Stimulated activated CD8-positive, alpha-beta memory T cell treated with anti-CD3 and anti-CD28 coated beads, Interleukin-7, amount 100 ng/mL, for 4 hours (primary cell): ENCODE results near the gene TRIM47.

Experiments
- DNase-seq, 2 donors: peaks; one replicate each; pipeline ENCODE4 v3.0.0-alpha.2; 2020; ENCODE audit warnings: low read depth in 2 of 2

Gene TRIM47

DNA sequence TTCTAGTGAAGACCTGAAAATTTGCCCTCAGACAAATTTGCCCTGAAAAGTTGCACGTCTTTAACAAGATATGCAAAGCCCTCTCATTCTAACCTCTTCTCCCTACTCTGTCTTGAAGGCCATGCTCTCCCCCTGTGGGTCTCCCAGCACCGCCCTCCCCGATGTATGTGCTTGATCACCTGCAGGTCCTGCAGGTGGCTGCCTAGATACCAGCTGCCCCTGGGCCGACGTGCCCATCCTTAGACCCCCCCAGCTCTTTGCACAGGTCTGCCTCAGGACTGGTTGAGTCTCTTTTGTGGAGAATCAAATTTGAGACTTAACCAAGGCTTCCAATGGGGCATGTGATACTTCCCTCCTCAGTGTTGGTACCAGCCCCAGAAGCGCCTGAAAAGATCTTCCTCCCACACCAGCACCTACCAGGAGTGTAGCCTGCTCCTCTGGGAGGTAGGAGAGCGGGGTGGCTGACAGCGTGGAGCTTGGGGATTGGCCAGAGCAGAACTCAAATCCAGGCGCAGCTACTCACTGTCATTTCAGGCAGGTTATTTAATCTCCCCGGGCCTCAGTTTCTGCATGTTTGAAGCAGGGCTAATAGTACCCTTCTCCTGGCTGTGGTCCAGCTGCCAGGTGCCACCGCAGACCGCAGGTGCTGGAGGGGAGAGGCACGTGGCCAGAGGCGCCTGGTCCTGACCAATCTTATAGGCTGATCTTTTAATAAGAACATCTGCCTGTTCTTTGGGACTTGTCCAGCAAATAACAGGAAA is 30.9 kb upstream of the TRIM47 start:
- no peak for DNase-seq

DNA sequence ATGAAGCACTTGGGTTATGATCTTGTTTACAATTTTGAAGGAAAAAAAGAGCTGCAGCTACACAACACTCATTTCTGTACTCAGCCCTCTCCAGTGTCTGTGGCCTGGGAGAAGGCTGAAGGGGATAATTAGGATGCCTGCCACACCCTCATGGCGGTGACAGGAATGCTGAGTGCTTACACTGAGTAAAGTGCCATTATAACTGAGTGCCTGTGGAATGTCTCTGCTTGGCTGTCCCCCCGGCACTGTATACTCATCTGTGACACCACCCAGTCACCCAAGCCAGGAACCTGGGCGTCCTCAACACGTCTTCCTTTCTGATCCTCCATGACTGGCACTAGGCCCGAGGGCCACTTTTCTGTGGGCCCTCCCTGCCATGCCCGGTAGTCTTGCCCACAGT is 29.8 kb upstream of the TRIM47 start:
- no peak for DNase-seq

DNA sequence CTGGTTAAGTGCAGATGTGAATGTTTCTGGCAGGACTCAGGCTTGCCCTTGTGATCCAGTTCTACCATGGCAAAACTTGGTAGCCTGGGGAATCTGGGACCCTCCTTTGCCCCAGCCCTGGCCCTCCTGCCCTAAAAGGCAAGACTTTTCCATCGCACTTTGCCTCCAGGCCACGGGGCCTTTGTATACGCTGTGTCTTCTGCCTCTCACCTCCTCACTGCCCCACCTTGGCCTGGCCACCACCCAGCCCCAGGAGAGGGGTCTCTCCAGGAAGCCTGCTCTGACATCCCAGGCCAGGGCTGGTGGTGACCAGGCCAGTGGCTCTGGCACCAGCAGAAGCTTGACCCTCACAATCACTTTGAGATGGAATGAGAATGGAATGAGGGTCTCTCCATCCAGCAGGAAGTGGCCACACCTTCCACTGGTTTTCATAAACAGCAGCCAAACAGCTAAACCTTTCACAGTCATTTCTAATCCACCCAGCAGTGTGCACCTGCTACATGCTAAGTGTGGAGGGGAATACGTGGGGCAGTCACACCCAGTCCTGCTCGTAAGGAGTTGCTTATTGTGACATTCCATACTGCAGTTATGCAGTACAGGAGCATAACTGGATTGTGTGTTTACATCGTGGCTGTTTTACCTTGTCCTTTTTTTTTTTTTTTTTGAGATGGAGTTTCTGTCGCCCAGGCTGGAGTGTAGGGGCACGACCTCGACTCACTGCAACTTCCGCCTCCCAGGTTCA is 27.9 kb upstream of the TRIM47 start:
- no peak for DNase-seq

DNA sequence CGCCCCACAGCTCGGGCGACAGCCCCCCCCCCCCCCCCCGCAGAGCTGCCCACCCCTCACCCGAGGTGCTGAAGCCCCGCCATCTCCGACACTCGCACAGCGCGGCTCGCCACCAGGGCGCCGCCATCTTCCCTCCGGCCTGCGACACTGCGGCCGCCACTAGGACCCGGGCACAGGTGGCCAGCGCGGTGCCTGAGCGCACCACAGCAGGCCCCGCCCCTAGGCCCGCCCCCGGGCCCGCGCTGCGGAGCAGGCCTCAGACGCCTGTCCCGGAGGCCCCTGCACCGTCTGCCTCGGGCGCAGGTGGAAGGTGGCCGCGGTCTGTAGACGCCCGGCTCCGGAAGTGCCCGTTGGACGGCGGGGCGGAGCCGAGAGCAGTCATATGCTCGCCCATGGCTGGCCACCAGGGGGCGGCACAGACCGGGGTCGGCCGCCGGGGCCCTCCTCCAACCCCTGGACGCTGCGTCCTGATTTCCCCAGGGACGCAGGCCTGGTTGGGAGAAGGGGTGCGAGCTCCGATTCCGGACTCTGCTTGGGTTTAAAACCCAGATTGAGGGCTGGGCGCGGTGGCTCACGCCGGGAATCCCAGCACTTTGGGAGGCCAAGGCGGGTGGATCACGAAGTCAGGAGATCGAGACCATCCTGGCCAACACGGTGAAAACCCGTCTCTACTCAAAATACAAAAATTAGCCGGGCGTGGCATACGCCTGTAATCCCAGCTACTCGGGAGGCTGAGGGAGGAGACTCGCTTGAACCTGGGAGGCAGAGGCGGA is 26.6 kb upstream of the TRIM47 start, which contains the start of gene MRPL38:
MRPL38 (minus strand) TSS at position 136 of the 773 bp plus-strand sequence; CDS start at position 127, 9 bp downstream.
- DNase-seq: peak; percentile 77 to 90

DNA sequence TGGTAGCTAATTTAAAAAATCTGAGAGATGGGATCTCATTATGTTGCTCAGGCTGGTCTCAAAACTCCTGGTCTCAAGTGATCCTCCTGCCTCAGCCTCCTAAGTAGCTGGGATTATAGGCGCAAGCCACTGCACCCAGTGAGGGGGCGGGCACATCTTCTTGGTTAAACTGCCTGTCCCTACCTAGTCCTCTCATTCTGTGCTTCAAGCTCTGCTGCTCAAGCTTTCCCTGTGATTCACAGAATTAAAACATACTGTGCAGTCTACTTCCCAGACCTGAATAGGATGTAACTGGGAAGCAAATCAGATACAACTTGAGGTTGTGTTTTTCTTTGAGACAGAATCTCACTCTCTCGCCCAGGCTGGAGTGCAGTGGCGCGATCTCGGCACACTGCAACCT is 24.0 kb upstream of the TRIM47 start:
- no peak for DNase-seq

DNA sequence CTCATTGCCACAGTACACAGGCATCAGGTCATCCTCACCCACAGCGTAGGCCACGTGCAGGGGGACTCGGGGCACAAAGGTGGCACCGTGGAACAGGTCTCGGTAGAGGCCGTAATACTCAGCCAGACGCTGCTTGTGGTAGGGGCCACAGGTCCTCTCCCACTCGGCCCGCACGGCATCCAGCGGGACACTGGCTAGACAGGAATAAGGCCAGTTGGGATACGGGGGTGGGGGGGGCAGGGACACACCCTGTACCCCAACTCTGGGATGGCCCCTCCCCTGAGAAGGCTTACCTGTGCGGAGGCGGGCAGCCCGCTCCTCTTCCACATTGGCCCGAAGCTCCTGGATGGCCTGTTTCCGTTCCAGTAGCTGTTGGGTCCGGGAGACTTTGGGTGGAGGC is 23.3 kb upstream of the TRIM47 start:
- no peak for DNase-seq

DNA sequence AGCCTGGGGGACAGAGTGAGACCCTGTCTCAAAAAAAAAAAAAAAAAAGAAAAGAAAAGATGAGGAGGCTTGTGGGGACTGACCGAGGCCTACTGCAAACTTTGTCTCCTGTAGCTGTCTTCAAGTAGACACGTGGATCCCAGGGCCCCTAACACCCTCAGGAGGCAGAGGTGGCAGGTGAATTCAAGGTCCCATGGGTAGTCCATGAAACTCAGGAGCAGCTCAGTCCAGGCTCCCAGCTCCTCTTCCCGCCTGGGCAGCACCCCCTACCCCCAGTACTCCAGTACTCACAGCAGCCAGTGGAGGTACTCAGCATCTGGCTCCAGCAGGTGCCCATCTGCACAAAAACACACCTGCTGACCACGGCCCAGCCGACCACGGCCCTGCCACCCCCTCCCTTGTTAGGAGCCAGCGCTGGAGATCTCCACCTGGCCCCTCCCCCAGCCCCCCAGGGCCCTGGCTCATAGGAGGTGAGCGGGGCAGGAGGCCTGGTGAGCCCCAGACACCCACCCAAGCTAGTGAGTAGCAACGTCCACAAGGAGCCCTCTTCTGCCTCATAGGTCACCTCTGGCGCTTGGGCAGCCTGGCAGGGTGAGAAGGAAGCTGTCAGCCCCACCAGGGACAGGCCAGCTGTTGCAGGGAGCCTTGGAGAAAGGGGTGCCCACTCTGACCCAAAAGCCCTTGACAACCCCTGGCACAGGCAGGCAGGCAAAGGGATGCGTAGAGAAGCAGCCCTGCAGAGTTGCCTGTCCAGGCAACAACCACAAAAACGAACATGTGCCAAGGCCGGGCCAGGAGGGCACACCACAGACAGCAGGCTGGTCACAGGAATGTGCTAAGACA is 22.5 kb upstream of the TRIM47 start:
- DNase-seq: no peak

DNA sequence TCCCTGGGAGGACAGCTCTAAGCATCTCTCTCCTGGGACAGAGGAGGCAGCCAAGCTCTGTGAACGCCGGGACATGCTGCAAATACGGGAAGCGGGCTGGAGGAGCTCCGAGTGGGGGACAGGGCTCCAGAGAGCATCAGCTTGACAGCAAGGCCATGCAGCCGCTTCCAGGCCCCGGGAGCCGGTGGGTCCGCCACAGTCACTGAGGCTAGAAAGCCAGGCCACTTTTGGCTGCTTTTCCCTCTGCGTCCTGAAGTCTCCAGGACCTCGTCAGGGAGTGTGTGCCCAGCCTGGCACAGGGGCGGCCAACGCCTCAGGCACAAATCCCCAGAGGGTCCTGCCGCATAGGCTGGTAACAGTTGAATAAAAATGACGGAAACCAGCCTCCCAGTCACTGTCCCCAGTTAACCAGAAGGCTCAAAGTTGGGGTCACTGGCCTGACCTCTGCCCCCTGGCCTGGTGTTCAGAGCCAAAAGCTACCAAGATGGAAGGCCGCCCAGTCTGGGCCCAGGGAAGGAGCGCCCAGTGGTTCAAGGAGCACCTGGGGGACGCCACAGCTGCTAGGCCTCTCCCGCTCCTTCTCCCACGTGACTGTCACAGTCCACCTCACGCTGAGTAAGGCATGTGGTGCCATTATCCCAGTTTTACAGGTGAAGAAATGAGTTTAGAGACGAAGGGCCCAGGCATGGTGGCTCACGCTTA is 21.5 kb upstream of the TRIM47 start:
- no peak for DNase-seq

DNA sequence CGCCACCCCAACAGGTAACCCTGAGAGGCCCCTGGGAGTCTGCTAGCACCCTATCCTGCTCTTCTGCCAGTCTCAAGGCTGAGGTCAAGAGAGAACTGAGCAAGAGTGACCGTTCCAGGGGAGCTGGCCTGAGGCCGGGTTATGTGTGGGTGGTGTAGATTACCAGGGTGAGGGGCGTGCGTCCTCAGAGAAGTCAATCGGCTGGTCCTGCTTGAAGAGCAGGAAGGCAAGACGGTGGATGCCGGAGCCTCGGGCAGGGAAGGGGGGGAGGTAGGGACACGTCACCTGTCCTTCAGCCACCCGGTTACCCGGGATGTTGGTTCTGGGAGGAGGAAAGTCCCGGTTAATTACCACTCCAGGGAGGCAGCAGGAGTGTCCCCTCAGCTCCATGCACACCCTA is 21.0 kb upstream of the TRIM47 start:
- DNase-seq: no peak

DNA sequence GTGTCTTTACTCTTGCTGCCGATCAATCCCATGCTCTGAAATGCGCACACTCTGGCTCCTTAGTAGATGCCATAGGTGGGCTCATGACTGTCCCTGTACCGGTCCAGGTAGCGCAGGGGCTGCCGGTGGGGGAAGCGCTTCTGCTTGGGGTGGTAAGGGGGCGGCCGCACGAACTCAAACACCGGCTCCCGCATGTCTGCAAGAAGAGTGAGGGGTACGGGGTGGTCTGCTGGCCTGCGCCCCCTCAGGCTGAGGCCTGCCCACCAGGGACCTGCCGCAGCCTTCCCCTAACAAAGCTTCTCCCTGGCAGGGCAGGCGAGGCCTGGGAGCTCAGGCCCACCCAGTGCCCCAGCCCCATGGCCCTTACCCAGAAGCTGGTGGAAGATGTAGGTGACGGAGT is 20.4 kb upstream of the TRIM47 start:
- no peak for DNase-seq

DNA sequence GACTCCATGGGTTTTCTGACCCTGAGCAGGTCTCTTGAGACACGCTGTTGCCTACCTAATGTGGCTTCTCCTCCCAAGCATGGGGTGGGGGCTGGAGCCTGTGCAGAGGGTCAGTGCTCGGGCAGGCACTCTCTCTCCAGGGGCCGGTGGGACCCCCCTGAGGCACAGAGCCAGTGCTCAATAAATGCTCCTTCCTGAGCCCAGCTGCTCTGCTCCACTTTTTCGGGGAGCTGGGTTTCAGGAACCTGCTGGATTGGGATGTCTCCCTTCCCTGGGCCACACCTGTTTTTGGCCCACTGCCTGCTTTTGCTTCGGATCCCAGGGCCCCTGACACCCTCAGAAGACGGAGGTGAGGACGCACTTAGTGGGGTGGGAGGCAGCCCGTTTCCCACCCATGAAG is 19.7 kb upstream of the TRIM47 start:
- DNase-seq: no peak

DNA sequence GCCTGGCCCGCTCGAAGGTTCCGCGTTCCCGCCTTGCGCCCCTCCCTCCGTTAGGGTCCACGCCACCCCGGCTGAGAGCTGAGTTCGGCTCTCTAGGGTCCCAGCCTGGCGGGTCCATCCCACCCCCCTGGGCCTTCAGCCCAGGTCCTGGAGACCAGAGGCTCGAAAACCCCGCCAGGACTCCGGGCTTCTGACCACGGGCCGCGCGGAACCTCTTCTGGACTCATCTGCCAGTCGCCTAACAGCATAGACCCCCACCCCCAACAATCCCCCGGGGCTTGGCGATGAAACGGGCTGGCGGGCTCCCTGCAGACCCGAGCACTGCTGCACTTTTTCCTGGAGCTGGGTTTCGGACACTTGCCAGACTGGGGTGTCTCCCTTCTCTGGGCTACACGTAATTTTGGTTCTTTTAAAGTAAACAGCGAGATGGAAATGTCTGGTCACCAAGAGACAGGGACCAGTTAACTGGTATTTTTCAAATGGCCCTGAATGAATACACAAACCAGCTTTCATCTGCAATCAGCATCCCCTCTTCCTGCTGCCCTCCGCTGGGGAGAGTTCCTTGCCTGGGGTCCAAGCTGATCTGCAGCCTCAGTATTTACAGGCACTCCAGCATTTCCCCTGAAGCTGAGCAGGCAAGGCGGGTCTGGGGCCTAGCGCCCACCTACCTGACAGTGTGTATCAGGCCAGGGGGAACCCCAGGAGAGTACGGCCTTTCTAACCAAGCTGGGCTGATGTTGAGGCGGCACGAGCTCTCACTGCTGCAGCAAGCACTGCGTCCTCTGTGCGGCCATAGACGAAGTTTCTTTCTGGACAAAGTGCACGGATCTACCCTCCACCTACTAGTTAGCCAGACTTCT is 19.0 kb upstream of the TRIM47 start:
- no peak for DNase-seq

DNA sequence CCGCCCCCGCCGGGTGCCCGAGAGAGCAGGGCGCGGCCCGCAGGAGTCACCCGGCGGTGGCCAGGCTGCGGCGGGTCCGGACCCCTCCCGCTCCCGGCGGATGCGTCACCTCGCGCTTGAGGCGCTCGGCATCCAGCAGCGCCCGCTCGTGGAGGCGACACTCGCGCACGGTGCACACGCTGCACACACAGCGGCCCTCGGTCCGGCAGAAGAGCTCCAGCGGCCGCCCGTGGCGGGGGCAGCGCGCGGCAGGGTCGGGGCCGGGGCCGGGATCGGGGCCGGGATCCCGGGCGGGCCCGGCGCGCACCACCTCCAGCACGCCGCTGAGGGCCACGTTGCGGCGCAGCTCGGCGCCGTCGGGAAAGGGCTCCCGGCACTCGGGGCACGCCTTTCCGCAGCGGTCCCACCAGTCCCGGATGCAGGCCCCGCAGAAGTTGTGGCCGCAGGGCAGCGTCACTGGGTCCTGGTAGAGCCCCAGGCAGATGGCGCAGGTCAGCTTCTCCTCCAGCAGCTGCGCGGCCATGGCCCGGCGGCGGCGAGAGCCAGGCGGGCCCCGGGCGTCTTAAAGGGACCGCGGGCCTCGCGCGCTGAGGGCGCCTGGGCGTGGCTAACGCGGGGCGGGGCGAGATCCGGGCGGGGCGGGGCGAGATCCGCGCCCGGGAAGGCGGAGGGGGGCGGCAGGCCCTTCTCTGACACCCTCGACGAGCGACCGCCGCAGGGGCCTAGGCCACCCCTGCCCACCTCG is 18.2 kb upstream of the TRIM47 start, which contains the start of gene TRIM65:
TRIM65 (minus strand) TSS at position 537 of the 745 bp plus-strand sequence; CDS start at position 523, 14 bp downstream.
- DNase-seq: peak; percentile 52 to 74

DNA sequence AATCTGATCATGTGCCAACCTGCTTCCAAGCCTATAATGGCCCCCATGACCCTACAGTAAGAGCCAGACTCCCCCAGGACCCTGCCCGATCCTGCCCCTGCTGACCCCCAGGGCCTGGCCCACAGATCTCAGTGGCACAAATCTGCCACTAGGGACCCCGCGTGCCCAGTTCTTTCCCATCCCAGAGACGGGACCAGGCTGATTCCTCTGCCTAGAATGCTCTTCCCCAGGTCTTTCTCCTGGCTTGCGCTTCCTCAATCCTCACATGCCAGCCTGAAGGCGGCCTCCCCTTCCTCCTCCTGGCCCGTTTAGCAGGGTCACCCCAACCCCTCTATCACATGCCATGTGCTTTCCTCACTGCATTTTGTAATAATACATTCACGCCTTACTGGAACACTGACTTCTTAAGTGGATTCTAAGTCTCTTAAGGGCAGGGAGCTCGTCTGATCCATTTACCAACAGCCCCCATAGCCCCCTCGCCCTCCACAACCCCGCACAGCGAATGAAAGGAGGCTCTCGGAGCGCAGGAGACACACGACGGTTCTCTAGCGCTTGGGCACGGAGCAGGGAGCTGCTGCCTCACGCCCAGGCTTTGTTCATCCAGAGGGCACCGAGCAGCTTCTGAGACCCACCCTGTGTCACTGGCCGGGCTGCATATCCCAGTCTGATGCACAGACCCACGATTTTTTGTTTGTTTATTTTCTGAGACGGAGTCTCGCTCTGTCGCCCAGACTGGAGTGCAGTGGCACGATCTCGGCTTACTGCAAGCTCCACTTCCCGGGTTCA is 17.2 kb upstream of the TRIM47 start:
- no peak for DNase-seq

DNA sequence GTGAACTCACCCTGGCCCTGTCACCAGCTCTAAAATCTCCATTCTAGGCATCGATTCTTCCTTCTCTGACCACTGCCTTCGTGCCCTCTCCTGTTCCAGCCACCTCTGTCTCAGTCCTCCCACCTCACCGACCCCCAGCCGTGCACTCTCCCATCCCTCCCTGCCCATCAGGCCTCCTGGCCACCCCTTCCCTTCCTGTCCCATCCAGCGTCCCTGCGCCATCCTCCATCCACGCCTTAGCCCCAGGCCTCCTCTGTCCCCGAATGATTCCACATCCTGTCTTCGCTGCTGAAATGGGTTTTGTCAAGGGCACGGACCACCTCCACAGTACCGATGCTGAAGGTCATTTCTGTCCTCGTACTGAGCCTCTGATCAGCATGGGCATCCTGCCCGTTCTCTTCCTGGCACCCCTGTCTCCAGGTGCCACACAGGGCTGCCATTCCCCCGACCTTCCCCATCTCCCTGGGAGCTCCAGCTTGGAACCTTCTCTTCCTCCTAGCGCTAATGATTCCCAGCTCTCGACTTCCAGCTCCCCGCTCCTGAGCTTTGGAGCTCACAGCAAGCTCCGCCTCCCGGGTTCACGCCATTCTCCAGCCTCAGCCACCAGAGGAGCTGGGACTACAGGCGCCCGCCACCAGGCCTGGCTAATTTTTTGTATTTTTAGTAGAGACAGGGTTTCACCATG is 15.8 kb upstream of the TRIM47 start:
- no peak for DNase-seq

DNA sequence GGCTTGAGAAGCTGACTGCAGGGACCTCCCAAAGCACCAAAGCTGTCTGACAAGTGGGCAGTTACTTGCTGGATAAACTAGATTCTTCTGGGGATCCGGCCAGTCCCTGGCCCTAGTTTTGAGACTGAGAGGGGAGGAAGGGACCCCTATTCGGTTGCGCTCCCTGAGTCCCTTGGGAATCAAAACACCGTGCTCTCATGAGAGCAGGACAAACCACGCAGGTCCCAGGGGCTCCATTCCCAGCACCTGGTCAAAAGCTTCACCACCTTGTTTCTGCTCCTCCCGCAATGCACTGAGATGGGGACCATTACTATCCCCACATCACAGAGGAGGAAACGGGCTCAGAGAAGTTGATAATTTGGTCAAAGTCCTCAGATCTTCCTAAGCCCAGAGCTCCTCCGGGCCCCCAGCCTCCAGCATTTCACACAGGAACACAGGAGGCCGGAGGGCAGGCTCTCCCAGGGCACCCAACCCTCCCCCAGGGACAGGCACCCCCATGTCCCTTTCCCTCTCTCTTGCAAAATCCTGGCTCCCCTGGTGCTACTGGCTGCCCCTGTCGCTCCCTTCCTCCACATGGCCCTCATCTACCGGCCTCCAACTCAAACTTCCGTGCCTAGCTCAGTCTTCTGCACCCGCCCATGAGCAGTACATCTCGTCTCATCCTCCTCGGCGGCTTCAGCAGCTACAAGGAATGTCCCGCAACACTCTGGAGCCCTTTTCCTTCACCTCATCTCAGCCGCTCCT is 15.1 kb upstream of the TRIM47 start:
- DNase-seq: no peak
